T47D (cell line): ENCODE data around the gene PRKAR2B.
"Not testable (repeated sequence)": the region's sequence is repeated elsewhere in the genome, so short reads cannot be mapped to it uniquely, and the experiment has no call there.

Experiments used
- DNase-seq, 2 experiments: peaks; one replicate each; pipeline versions ENCODE4 v3.0.0 to v3.0.0-alpha.2; 2011 to 2012; ENCODE audit warnings: low read depth in 1 of 2, low spot score in 1 of 2
- JUND ChIP-seq: IDR thresholded peaks from 2 replicates; pipeline ENCODE4 v1.6.1; 2012; ENCODE audit warnings: low read depth
- in situ Hi-C: cut with HindIII; loops from 2 replicates; pipeline ENCODE4 v1.10.0; 2016; ENCODE audit warnings: low sequenced_read_pairs, low pct_unique_long_range_greater_than_20kb

PRKAR2B gene

GRCh38 chr7:107128748-107129147, 84.2 kb downstream of the PRKAR2B start:
- in situ Hi-C loops = no loop called here
- no peak for DNase-seq
- no peak for TF ChIP-seq JUND

- DNase-seq = peak in 1 of 2 experiments; percentile 12
- TF ChIP-seq JUND = no peak
- in situ Hi-C loops = no loop called here
Observed at GRCh38 chr7:107130487-107131220, 86.1 kb downstream of the PRKAR2B start.

GRCh38 chr7:107133396-107133795, 88.9 kb downstream of the PRKAR2B start:
- TF ChIP-seq JUND = no peak
- no peak for DNase-seq
- in situ Hi-C loops = no loop called here

- in situ Hi-C loops = no loop called here
- no peak for DNase-seq
- TF ChIP-seq JUND = no peak
Observed at GRCh38 chr7:107138696-107139420, 94.4 kb downstream of the PRKAR2B start.

GRCh38 chr7:107143875-107144274, 99.4 kb downstream of the PRKAR2B start:
- DNase-seq, in situ Hi-C loops: not testable (repeated sequence)

GRCh38 chr7:107145067-107145838, 100.7 kb downstream of the PRKAR2B start:
- in situ Hi-C loops = no loop called here
- DNase-seq = no peak
- TF ChIP-seq JUND = no peak

GRCh38 chr7:107147464-107148393, 103.2 kb downstream of the PRKAR2B start:
- in situ Hi-C loops = no loop called here
- TF ChIP-seq JUND = no peak
- DNase-seq = peak in 1 of 2 experiments; percentile 37

- TF ChIP-seq JUND = no peak
- DNase-seq = no peak
- in situ Hi-C loops = no loop called here
Observed at GRCh38 chr7:107148721-107149120, 104.2 kb downstream of the PRKAR2B start.

- TF ChIP-seq JUND = no peak
- DNase-seq = no peak
- in situ Hi-C loops = no loop called here
Observed at GRCh38 chr7:107149863-107150262, 105.4 kb downstream of the PRKAR2B start.

GRCh38 chr7:107150375-107151073, 106.0 kb downstream of the PRKAR2B start:
- in situ Hi-C loops = no loop called here
- no peak for TF ChIP-seq JUND
- DNase-seq = peak in 1 of 2 experiments; percentile 62

GRCh38 chr7:107151538-107151937, 107.0 kb downstream of the PRKAR2B start:
- no peak for TF ChIP-seq JUND
- in situ Hi-C loops = no loop called here
- DNase-seq = no peak
